ENCODE results near the gene MYPOP.
"Not testable (repeated sequence)": the region's sequence is repeated elsewhere in the genome, so short reads cannot be mapped to it uniquely, and the experiment has no call there.

The MYPOP gene

GRCh38 chr19:45883881-45884681 is 18.3 kb downstream of the MYPOP start:
- DNase-seq (ENCODE audit: low read depth in 2 of 2): no peak

DNA sequence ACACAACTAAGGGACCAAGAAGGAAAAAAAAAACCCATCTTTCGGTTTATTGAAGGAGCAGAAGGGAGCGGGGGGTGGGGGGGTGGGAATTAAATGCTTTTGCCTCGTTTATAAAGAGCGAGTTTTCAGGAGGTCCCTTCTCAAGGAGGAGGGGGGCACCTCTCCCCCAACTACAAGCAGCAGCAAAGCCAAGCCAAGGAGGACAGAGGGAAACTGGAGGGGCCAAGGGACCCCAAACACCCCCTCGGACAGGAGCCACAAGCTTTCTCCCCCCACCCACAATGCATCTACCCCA is 18.9 kb downstream of the MYPOP start:
- DNase-seq (ENCODE audit: low read depth in 2 of 2): no peak

- DNase-seq (ENCODE audit: low read depth in 2 of 2): peak; percentile 75 to 77
Observed at GRCh38 chr19:45882652-45883585, 19.5 kb downstream of the MYPOP start.

DNA sequence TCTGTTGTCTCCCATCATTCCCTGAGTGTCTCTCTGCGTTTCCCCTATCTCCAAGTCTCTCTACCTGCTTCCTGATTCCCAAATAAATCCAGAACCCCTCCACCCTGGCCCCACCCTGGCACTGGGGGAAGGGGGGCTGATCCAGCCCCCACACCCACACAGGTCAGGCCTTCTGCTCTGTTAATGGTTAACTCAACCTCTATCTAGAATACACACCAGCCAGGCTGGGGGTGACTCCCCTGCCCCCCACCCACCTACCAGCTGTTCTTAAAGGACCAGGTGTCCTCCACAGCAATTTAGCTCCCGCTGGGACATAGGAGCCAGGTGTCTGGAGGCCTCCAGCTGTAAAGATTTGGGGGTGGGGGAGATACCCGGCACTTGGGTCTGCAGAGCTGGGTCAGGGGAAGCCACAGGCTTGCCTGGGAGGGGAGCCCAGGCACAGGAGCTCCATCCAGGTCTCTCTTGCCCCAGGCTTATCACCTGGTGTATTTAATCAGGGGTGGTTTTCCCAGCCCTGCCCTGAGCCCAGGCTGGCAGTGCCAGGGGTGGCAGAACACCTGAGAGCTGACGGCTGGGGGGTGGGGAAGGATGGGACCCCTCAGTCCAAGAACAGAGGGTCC is 20.4 kb downstream of the MYPOP start:
- DNase-seq (ENCODE audit: low read depth in 2 of 2): no peak

DNA sequence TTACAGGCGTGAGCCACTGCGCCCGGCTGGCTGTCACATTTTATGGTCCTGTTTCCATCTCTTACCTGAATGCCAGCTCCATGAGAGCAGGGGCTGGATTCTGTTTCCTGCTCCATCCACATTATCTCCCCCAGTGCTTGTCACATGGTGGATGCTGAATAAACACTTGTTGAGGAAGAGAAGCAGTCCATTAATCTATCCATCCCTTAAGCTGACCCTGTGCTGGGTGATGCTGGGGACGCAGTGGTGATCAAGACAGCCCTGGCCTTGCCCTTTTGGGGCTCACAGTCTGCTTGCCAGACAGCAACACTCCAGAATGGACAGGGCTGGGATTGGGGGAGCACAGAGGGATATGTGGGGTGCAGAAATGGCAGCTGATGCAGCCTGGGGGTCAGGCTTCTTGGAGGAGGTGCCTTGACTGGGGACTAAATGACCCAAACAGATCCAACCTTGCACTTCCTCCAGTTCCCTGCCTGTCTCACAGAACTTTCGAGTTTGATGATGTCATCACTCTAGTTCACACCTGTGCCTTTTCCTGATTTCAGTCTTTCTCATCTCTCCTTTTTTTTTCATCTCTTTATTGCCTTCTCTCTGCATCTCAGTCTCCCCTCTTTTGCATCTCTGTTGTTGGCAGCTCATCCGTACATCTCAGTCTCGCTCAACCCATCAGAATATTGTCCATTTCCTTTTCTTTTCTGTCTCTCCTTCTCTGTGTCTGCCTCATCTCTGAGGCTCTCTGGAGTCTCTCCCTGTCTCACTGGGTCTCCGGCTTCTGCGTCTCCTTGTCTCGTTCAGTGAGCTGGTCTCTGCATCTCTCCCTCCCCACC is 21.1 kb downstream of the MYPOP start:
- DNase-seq (ENCODE audit: low read depth in 2 of 2): no peak

DNA sequence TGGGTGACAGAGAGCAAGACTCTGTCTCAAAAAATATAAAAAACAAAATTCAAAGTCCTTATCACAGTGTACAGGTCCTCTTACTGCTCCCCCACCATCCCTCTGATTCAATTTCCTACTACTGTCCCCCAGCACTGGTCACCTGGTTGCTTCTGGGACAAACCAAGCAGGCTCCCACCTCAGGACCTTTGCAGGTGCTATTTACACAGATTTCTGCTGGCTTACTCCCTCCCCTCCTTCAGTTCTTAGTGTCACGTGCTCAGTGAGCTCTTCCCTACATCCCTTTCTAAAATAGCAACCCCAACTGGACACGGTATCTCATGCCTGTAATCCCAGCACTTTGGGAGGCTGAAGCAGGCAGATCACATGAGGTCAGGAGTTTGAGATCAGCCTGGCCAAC is 22.4 kb downstream of the MYPOP start:
- no peak for DNase-seq (ENCODE audit: low read depth in 2 of 2)

DNA sequence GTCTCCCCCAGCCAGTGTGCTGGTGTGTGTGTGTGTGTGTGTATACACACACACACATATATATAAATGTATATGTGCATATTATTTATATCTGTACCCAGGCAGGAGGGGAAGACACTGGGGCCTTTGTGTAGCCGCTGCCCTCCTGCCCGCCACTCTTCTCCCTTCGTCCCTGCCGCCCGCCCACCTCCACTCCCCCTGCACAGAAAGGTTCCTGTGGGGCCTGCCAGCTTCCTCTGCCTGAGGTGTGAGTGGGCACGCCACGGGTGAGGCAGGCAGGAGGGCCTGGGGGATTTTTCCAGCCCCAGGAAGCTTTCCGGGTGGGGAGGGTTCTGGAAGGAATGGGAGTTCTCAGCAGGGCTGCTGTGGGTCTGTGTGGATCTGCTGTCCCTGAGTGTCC is 23.4 kb downstream of the MYPOP start:
- DNase-seq (ENCODE audit: low read depth in 2 of 2): no peak

- no peak for DNase-seq (ENCODE audit: low read depth in 2 of 2)
Observed at GRCh38 chr19:45878043-45878794, 24.2 kb downstream of the MYPOP start.

DNA sequence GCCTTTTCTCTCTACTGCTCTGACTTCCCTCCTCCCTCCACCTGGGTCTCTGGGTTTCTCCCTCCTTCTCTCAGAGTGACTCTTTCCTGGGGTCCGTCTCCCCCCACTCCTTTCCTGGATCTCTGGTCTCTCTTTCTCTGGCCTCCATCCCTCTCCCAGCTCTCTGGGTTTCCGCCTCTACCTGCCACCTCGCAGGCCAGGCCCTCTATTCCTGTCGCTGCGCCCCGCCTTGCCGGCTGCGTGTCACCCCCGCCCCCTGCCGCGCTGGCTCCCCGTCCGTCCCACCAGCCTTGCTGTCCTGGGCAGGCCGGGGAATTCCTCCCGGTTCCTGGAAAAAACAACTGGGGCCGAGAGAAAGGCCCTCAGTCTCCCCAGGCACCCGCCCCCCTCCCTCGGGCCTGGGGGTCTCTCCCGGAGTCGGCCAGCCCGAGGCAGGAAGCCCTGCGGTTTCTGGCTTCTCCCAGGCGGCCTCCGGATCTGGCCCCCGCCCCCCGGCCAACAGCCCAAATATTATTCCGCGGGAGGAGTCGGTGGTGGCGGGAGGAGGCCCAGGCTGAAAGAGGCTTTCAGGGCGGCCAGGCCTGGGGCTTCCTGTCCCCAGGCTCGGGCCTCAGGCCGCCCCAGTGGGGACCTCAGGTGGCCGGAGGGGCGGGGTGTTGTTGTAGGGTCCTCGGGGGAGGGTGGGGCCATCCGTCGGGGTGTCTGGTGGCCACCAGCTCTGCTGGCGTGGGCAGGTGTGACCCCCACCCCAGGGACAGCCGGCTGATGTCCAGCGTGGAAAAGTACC is 25.8 kb downstream of the MYPOP start:
- no peak for DNase-seq (ENCODE audit: low read depth in 2 of 2)

- peak in 1 of 2 donors; percentile 26 for DNase-seq (ENCODE audit: low read depth in 2 of 2)
Observed at GRCh38 chr19:45876161-45876410, 26.3 kb downstream of the MYPOP start.

DNA sequence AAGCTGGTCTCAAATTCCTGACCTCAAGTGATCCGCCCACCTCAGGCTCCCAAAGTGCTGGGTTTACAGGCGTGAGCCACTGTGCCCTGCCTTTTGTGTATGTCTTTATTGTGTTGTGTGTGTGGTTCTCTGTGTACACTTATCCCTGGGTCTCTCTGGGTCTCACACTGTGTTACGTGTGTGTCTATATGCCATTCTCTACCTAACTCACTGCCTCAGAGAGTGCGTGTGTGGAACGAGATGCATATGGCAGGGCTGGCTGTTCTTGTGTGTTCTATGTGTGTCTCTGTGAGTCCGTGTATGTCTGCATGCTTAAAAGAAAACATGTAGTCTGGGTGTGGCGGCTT is 27.8 kb downstream of the MYPOP start:
- no peak for DNase-seq (ENCODE audit: low read depth in 2 of 2)

DNA sequence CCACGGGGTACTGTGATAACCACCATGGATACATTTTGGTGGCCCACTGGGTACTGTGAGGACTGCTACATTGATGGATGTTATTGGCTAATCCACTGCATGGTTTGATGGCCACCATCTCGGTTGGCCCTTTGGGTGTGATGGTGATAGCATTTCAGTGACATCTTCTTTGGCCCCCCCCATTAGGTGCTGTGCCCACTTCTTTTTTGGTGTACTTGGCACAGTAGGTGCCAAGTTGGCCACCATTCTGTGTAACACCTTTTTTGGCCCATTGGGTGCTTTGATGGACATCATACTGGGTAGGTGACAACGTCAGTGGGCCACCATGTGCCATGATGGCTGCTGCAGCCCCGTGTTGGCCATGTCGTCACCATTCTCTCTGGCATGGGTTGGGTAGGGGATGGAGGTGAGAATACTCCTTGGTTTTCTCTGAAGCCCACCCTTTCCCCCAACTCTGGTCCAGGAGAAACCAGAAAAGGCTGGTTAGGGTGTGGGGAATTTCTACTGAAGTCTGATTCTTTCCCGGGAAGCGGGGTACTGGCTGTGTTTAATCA is 29.1 kb downstream of the MYPOP start:
- no peak for DNase-seq (ENCODE audit: low read depth in 2 of 2)

- DNase-seq (ENCODE audit: low read depth in 2 of 2): no peak
Observed at GRCh38 chr19:45872095-45872919, 30.1 kb downstream of the MYPOP start.

GRCh38 chr19:45870798-45871197 is 31.6 kb downstream of the MYPOP start:
- DNase-seq (ENCODE audit: low read depth in 2 of 2): no peak

GRCh38 chr19:45867241-45867640 is 35.2 kb downstream of the MYPOP start:
- not testable (repeated sequence) for DNase-seq (ENCODE audit: low read depth in 2 of 2)

- no peak for DNase-seq (ENCODE audit: low read depth in 2 of 2)
Observed at GRCh38 chr19:45866400-45867176, 35.8 kb downstream of the MYPOP start.

GRCh38 chr19:45865269-45865948 is 37.0 kb downstream of the MYPOP start:
- DNase-seq (ENCODE audit: low read depth in 2 of 2): no peak

DNA sequence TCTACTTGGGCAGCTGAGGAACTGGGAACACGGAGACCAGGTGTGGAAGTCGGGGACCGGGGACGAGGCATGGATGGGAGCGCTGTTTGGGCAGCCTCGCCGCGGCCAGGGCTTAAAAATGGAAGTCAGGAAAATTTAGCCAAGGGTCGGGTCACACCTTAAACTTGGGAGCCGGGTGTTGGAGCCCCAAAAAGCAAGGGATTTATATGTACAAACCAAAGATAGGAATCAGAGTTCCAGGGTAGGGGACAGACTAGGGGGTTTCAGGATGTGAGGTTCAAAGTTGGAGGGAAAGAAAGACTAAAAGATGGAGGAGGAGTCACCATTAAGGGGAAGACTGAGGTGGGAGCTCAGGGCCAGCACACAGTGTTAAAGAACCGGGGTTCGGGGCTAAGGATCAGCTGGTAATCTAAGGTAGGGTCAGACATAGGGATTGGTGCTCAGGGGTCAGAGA is 37.8 kb downstream of the MYPOP start:
- DNase-seq (ENCODE audit: low read depth in 2 of 2): no peak
